DND-41 (cell line): ENCODE results near the gene ANO2.
A peak's percentile ranks its signal among the peaks of the same experiment; 100 is the strongest.

Experiments
- ATAC-seq: fragments of 200-7000 bp; cut with Tn5 transposase; 3 replicates; pipeline ENCODE4 v1.9.1; 2021; ENCODE audit warnings: low read depth; ENCODE audit not compliant: insufficient read depth
- DNase-seq: peaks from one replicate; pipeline ENCODE4 v3.0.0-alpha.2; 2020
- H2AFZ ChIP-seq: 2 replicates; pipeline ENCODE4 v1.6.0; 2012; ENCODE audit warnings: low read depth, low read length
- H3K27ac ChIP-seq: 2 replicates; pipeline ENCODE4 v1.5.1; 2012; ENCODE audit warnings: low read length, inconsistent platforms
- H3K27me3 ChIP-seq: fragments of 200-600 bp; sonication (generic); 2 replicates; pipeline ENCODE4 v1.6.0; 2012; ENCODE audit warnings: low read length, mild to moderate bottlenecking, inconsistent platforms; ENCODE audit not compliant: insufficient read depth, poor library complexity
- H3K36me3 ChIP-seq: 2 replicates; pipeline ENCODE4 v1.5.1; 2012; ENCODE audit warnings: low read length, inconsistent platforms; ENCODE audit not compliant: insufficient read depth
- H3K4me1 ChIP-seq: 2 replicates; pipeline ENCODE4 v1.5.1; 2012; ENCODE audit warnings: mild to moderate bottlenecking, low read length; ENCODE audit not compliant: insufficient read depth
- H3K4me2 ChIP-seq: 2 replicates; pipeline ENCODE4 v1.6.0; 2012; ENCODE audit warnings: mild to moderate bottlenecking, moderate library complexity, low read length, inconsistent platforms; ENCODE audit not compliant: insufficient read depth
- H3K4me3 ChIP-seq, 2 experiments: fragments of 200-600 bp in 1 of 2; shearing (Covaris generic) in 1 of 2; 2 replicates each; pipeline ENCODE4 v1.5.1; 2012 to 2016; ENCODE audit warnings: inconsistent platforms in 2 of 2, low read length in 2 of 2, mild to moderate bottlenecking in 2 of 2, low read depth in 1 of 2, moderate library complexity in 1 of 2
- H3K79me2 ChIP-seq: 2 replicates; pipeline ENCODE4 v1.6.0; 2012; ENCODE audit warnings: low read length, inconsistent platforms; ENCODE audit not compliant: insufficient read depth
- H3K9ac ChIP-seq: 2 replicates; pipeline ENCODE4 v1.6.0; 2012; ENCODE audit warnings: low read depth, mild to moderate bottlenecking, inconsistent platforms, low read length, moderate library complexity
- H3K9me3 ChIP-seq: 2 replicates; pipeline ENCODE4 v1.5.1; 2012; ENCODE audit warnings: low read length, moderate library complexity, mild to moderate bottlenecking, inconsistent platforms; ENCODE audit not compliant: insufficient read depth, severe bottlenecking
- H4K20me1 ChIP-seq: 2 replicates; pipeline ENCODE4 v1.6.0; 2012; ENCODE audit warnings: low read length; ENCODE audit not compliant: insufficient read depth
- EZH2 ChIP-seq: IDR thresholded peaks from 3 replicates; pipeline ENCODE4 v1.6.1; 2012; ENCODE audit warnings: borderline replicate concordance, low read depth, mild to moderate bottlenecking, moderate library complexity, low read length, inconsistent platforms; ENCODE audit not compliant: severe bottlenecking
- TF ChIP-seq, protein P1 (sequence below): IDR thresholded peaks from 2 replicates; pipeline ENCODE4 v1.5.1; 2012; ENCODE audit warnings: borderline replicate concordance, low read length, moderate library complexity, mild to moderate bottlenecking; ENCODE audit not compliant: poor library complexity, severe bottlenecking; ENCODE audit errors: extremely low read depth

ANO2 gene

DNA sequence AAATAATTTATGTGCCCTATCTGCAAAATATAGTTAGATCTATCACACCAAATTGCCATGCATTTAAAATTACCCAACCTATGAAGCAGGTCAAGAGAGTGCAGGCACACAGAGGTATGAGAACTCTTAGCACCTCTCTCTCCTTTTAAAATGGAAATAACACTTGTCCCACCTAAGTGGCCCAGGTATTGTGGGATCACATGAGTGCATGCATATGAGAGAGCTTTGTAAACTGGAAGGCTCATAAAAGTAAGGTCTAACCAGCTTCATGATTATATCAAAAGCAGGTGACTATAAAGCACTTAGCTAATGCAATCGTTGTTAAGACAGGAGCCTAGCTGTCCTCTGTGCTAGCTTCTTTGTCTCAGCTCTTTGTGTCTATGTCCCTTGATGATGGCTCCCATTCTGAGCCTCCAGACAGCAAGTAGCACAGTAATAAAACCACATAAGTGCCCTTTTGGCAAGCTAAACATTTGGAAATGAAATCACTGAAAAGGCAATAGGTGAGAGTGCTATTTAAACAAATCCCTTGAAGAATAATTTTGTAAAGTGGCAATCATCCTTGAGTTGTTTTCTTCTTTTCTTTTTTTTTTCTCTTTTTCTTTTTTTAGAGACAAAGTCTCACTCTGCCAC lies 294.1 kb downstream of the ANO2 start:
- H3K9me3 ChIP-seq: no peaks in the 10 kb centered on the region
- no peak for DNase-seq

DNA sequence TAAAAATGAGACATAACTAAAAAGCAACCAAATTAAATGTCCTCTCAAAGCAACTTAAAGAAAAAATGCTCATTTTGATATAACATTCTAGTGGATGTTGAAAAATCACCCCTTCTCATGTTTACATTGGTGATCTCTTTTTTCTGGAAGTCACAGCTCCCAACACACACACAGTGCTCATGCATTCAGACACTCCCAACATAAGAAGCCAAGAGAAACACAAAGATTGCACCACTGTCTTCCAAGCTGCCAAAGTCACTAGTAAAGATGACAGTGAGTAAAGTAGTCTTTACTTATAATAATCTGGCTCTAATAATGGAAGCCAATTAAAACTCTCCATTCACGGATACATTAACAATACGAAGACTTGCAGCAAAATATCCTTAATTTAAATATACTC lies 294.8 kb downstream of the ANO2 start:
- Histone ChIP-seq H3K9ac (no peak overlapping the region), H3K27ac (no peak overlapping the region), H3K4me1 (no peaks in the 10 kb centered on the region), H3K79me2 (no peaks in the 10 kb centered on the region), H4K20me1 (no peaks in the 10 kb centered on the region), H3K9me3 (no peaks in the 10 kb centered on the region), H3K27me3 (no peaks in the 10 kb centered on the region), H3K4me2 (no peak overlapping the region), H2AFZ (no peak overlapping the region), H3K36me3 (no peaks in the 10 kb centered on the region), H3K4me3 (no peak overlapping the region)
- no peak for DNase-seq
- ATAC-seq: no peak
- TF ChIP-seq, protein P1, sequence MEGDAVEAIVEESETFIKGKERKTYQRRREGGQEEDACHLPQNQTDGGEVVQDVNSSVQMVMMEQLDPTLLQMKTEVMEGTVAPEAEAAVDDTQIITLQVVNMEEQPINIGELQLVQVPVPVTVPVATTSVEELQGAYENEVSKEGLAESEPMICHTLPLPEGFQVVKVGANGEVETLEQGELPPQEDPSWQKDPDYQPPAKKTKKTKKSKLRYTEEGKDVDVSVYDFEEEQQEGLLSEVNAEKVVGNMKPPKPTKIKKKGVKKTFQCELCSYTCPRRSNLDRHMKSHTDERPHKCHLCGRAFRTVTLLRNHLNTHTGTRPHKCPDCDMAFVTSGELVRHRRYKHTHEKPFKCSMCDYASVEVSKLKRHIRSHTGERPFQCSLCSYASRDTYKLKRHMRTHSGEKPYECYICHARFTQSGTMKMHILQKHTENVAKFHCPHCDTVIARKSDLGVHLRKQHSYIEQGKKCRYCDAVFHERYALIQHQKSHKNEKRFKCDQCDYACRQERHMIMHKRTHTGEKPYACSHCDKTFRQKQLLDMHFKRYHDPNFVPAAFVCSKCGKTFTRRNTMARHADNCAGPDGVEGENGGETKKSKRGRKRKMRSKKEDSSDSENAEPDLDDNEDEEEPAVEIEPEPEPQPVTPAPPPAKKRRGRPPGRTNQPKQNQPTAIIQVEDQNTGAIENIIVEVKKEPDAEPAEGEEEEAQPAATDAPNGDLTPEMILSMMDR: no peak
- TF ChIP-seq EZH2: no peak

More for the DNA sequence above, 294.1 kb downstream of the ANO2 start:
- H3K4me3 ChIP-seq: no peak overlapping the region
- no peaks in the 10 kb centered on the region for H4K20me1 ChIP-seq
- TF ChIP-seq EZH2: no peak
- TF ChIP-seq, protein P1: no peak
- no peak overlapping the region for H3K4me2 ChIP-seq
- no peak for ATAC-seq
- H3K79me2 ChIP-seq: no peaks in the 10 kb centered on the region
- no peaks in the 10 kb centered on the region for H3K27me3 ChIP-seq
- H3K9ac ChIP-seq: no peak overlapping the region
- H2AFZ ChIP-seq: no peak overlapping the region
- H3K27ac ChIP-seq: no peak overlapping the region
- no peaks in the 10 kb centered on the region for H3K4me1 ChIP-seq
- no peaks in the 10 kb centered on the region for H3K36me3 ChIP-seq

DNA sequence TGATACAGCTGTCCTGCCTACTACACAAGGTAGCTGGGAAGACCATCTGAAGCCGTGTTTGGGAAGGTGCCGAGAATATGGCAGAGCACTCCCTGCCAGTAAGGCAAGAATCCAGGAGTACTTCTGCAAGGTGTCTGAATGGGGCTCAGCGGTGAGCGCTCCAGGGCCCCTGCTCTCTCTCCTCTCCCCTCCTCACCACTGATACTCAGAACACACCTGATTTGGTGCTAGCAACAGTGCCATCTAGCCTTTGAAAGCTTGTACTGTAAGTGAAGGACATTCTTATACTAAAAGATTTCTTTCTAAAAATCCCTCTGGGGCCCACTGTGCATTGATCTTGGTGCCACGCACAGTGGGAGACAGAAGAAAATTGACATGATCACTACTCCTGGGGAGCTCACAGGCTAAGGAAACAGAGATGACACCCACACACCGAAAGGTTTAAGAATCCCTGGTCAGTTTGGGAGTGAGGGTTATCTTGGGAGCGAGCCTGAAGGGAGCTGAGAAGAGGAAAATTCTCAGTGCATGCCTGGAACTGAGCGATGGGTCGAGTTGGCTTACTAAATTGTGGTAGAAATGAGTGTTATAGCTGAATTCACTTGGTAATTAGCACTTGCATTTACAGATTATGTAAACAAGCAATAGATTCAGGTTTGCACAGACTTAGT lies 296.2 kb downstream of the ANO2 start:
- Histone ChIP-seq H3K27me3 (no peaks in the 10 kb centered on the region), H2AFZ (no peak overlapping the region), H3K9ac (no peak overlapping the region), H3K4me3 (no peak overlapping the region), H3K4me1 (no peaks in the 10 kb centered on the region), H3K36me3 (no peaks in the 10 kb centered on the region), H3K79me2 (no peaks in the 10 kb centered on the region), H3K4me2 (no peak overlapping the region), H4K20me1 (no peaks in the 10 kb centered on the region), H3K27ac (no peak overlapping the region), H3K9me3 (no peaks in the 10 kb centered on the region)
- DNase-seq: no peak
- no peak for ATAC-seq
- TF ChIP-seq, protein P1: peak; percentile 58
- no peak for TF ChIP-seq EZH2
